ENCODE results near the gene OR10H2. TPM values are rescaled to one million over a fixed set of nuclear protein-coding genes. Genes with fewer than 3 reads are reported as not detected.

The OR10H2 gene
- total RNA-seq, 2 donors from 2014 or later, result not detected

GRCh38 chr19:15721268-15721667 is 6.6 kb upstream of the OR10H2 start:
- Mint-ChIP-seq H3K27me3 (ENCODE audit: insufficient read depth) (no peaks in the 10 kb centered on the region), H3K9me3 (peaks cover 91% of the 10 kb centered on the region), H3K4me3 (no peak overlapping the region), H3K36me3 (ENCODE audit: low read depth) (no peaks in the 10 kb centered on the region), H3K27ac (no peak overlapping the region), H3K4me1 (no peaks in the 10 kb centered on the region)
- Histone ChIP-seq H3K36me3 (ENCODE audit: control insufficient read depth, insufficient read depth, low read length) (no peaks in the 10 kb centered on the region), H3K4me3 (ENCODE audit: low read length) (no peak overlapping the region), H3K9ac (ENCODE audit: extremely low read depth, low read length, poor library complexity, severe bottlenecking) (no peak overlapping the region), H3K27me3 (ENCODE audit: control insufficient read depth, insufficient read depth, low read length, poor library complexity, severe bottlenecking) (no peaks in the 10 kb centered on the region), H3K9me3 (ENCODE audit: control insufficient read depth, low read length) (peaks cover 71% of the 10 kb centered on the region), H3K4me1 (ENCODE audit: control insufficient read depth, insufficient read depth, low read length) (no peaks in the 10 kb centered on the region), H3K27ac (ENCODE audit: low read depth, low read length) (no peak overlapping the region)
- no peak for TF ChIP-seq CTCF (conservative IDR thresholded peaks at IDR 0.05)
- no CpG with 5 or more reads among the region's 1 CpG for WGBS, 2 experiments (ENCODE audit: insufficient coverage in 1 of 2, insufficient read length in 1 of 2)
- DNase-seq, result no peak

- Histone ChIP-seq H3K27me3 (ENCODE audit: control insufficient read depth, insufficient read depth, low read length, poor library complexity, severe bottlenecking) (no peaks in the 10 kb centered on the region), H3K9me3 (ENCODE audit: control insufficient read depth, low read length) (peaks cover 59% of the 10 kb centered on the region), H3K4me3 (ENCODE audit: low read length) (no peak overlapping the region), H3K9ac (ENCODE audit: extremely low read depth, low read length, poor library complexity, severe bottlenecking) (no peak overlapping the region), H3K4me1 (ENCODE audit: control insufficient read depth, insufficient read depth, low read length) (no peaks in the 10 kb centered on the region), H3K36me3 (ENCODE audit: control insufficient read depth, insufficient read depth, low read length) (no peaks in the 10 kb centered on the region), H3K27ac (ENCODE audit: low read depth, low read length) (no peak overlapping the region)
- no peak for DNase-seq
- Mint-ChIP-seq H3K4me3 (no peak overlapping the region), H3K27ac (no peak overlapping the region), H3K27me3 (ENCODE audit: insufficient read depth) (no peaks in the 10 kb centered on the region), H3K9me3 (peaks cover 90% of the 10 kb centered on the region), H3K36me3 (ENCODE audit: low read depth) (no peaks in the 10 kb centered on the region), H3K4me1 (no peaks in the 10 kb centered on the region)
- no peak for TF ChIP-seq CTCF (conservative IDR thresholded peaks at IDR 0.05)
- WGBS, 2 experiments (ENCODE audit: insufficient coverage in 1 of 2, insufficient read length in 1 of 2), result 80 to 87% methylated on average over 12 to 25 of the region's 25 CpGs
Measured at GRCh38 chr19:15722956-15723355, 4.9 kb upstream of the OR10H2 start.

GRCh38 chr19:15730538-15730937 is 2.7 kb downstream of the OR10H2 start:
- H3K36me3 ChIP-seq (ENCODE audit: control insufficient read depth, insufficient read depth, low read length), result no peaks in the 10 kb centered on the region
- DNase-seq, result no peak
- H3K4me3 ChIP-seq (ENCODE audit: low read length), result no peak overlapping the region
- H3K4me1 ChIP-seq (ENCODE audit: control insufficient read depth, insufficient read depth, low read length), result no peaks in the 10 kb centered on the region
- no peaks in the 10 kb centered on the region for H3K27me3 Mint-ChIP-seq (ENCODE audit: insufficient read depth)
- WGBS, 2 experiments (ENCODE audit: insufficient coverage in 1 of 2, insufficient read length in 1 of 2), result 22% methylated on average over 1 of the region's 1 CpG; no CpG with 5 or more reads in 1 of the 2 experiments
- H3K9me3 Mint-ChIP-seq, result peaks cover 95% of the 10 kb centered on the region
- H3K27me3 ChIP-seq (ENCODE audit: control insufficient read depth, insufficient read depth, low read length, poor library complexity, severe bottlenecking), result no peaks in the 10 kb centered on the region
- H3K4me1 Mint-ChIP-seq, result no peaks in the 10 kb centered on the region
- no peak overlapping the region for H3K9ac ChIP-seq (ENCODE audit: extremely low read depth, low read length, poor library complexity, severe bottlenecking)
- TF ChIP-seq CTCF (conservative IDR thresholded peaks at IDR 0.05), result no peak
- peaks cover 74% of the 10 kb centered on the region for H3K9me3 ChIP-seq (ENCODE audit: control insufficient read depth, low read length)
- H3K27ac Mint-ChIP-seq, result no peak overlapping the region
- H3K27ac ChIP-seq (ENCODE audit: low read depth, low read length), result no peak overlapping the region
- H3K36me3 Mint-ChIP-seq (ENCODE audit: low read depth), result no peaks in the 10 kb centered on the region
- no peak overlapping the region for H3K4me3 Mint-ChIP-seq
